ENCODE results near the gene ZNF710.
"Not testable (repeated sequence)": the region's sequence is repeated elsewhere in the genome, so short reads cannot be mapped to it uniquely, and the experiment has no call there.

The ZNF710 gene, protein sequence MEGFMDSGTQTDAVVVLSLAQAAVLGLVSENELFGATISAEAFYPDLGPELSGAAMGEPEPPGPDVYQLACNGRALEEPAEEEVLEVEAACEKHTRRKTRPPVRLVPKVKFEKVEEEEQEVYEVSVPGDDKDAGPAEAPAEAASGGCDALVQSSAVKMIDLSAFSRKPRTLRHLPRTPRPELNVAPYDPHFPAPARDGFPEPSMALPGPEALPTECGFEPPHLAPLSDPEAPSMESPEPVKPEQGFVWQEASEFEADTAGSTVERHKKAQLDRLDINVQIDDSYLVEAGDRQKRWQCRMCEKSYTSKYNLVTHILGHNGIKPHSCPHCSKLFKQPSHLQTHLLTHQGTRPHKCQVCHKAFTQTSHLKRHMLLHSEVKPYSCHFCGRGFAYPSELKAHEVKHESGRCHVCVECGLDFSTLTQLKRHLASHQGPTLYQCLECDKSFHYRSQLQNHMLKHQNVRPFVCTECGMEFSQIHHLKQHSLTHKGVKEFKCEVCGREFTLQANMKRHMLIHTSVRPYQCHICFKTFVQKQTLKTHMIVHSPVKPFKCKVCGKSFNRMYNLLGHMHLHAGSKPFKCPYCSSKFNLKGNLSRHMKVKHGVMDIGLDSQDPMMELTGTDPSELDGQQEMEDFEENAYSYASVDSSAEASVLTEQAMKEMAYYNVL

DNA sequence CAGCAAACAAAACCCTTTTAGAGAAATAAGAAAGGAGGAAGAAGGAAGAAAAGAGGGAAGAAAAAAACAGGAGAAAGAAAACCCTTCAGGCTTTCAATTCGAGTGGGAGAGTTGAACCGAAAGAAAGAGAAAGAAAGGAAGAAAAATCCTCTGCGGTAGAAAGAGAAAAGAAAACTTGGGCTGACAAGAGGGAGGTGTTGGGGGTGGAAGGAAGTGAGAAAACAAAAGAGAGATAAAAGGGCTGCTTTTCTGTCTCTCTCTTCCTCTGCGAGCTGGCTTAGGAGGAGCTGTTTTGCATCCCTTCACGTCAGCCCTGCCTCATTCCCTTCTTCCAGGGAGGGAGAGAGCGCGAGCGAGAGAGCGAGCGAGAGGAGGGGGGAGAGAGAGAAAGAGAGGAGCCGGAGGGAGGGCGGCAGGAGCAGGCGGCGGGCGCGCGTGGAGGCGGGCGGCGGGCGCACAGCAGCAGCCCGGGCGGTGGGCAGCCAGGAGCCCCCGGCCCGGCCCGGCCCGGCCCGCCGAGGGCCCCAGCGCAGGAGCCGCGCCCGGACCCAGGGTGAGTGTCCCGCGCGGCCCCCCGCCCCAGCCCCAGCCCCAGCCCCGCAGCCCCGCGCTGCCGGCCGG, at the start of gene ZNF710:
TSS of gene ZNF710 (plus strand) at position 263 of the 621 bp plus-strand sequence. CDS start 65,814 bp downstream, outside the sequence.
- no peak for DNase-seq (ENCODE audit: low read depth)

DNA sequence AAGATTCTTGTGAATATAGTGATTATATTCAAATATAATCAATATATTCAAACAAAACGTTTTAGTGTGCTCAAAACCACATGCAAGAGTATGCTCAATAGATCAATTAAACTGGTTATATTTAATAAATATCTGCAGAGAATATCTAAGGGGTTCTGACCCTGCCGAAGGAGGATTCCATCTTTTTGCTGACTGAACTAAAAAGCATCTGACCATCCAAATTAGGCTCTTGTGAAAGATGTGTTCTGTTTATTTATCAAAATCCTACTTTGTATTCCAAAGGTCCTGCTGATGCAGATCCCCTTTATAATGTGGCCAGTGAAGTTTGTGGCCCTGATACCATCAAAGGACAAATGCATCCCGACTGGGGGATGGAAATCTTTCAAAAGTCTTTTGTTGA, 46.6 kb upstream of the ZNF710 start:
- DNase-seq (ENCODE audit: low read depth): no peak

DNA sequence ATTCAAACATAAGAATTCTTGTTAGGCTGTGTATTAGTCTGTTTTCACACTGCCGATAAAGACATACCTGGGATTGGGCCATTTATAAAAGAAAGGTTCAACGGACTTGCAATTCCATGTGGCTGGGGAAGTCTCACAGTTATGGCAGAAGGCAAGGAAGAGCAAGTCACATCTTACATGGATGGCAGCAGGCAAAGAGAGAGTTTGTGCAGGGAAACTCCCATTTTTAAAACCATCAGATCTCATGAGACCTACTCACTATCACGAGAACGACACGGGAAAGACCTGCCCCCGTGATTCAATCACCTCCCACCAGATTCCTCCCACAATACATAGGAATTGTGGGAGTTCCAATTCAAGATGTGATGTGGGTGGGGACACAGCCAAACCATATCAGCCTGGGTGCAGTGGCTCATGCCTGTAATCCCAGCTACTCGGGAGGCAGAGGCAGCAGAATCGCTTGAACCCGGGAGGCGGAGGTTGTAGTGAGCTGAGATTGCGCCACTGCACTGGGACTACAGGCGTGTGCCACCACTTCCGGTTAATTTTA, 45.6 kb upstream of the ZNF710 start:
- DNase-seq (ENCODE audit: low read depth): not testable (repeated sequence)

DNA sequence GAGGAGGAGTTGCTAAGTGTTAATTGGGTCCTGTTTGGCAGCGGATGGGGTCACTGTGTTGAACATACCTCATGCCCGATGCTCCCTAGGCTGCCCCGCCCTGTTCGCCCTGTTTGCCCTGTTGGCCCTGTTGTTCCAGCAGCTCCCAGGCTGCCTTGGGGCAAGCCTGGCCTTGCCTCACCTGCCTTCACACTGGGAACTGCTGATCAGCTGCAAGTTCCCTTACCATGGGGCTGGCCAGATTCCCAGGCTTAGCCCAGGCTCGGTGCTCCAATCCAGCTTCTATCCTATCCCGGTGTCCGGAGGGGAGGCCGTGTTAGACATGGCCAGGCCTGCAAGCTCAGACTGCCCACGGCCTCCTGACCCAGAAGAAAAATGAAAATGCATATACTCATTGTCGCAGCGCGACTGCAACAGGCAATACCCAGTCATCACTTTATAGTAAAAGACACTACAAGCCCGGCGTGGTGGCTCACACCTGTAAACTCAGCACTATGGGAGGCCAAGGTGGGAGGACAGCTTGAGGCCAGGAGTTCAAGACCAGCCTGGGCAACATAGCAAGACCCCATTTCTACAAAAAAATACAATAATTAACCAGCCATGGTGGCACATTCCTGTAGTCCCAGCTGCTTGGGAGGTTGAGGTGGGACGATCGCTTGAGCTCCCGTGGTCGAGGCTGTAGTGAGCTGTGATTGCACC, 42.9 kb upstream of the ZNF710 start:
- no peak for DNase-seq (ENCODE audit: low read depth)

DNA sequence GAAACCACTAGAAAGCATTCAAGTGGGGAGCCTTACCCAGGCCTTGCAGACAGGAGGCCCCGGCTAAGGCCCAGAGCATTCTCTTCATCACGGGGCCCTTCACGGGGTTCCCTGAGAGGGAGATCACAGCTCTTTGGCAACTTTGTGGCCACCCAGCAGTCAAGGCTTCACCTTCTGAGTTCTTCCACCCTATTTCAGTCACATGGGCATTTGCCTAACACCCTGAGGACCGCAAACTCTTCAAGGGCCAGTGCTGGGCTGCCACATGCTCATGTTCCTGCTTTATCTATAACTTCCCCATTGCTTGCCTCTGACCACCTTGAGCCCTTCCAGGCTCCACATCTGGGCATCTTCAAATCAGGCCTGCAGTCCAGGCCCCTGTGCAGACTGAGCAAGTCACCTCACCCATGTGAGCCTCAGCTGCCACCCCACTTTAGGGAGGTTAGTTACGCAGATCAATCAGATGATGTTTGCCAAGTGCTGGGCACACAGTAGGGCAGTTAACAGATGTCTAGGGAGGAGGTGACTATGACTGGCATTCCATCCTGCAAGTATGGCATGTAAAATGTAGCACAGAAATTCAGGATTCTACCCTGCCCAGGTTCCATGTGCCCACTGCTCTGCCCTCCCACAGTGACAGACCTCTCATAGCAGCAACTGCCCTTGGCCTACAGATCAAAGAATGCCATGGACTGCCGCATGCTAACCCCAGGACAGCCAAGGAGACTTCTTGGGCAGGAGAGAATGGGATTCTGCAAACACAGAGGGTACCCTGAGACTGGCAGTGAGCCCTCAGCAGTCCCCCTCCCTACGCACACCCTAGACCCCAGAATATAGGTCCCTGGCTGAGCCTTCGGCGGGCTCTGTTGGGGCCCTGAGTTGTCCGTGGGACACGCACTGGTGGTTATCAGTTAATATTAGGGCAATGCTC, 37.6 kb upstream of the ZNF710 start:
- DNase-seq (ENCODE audit: low read depth): no peak

DNA sequence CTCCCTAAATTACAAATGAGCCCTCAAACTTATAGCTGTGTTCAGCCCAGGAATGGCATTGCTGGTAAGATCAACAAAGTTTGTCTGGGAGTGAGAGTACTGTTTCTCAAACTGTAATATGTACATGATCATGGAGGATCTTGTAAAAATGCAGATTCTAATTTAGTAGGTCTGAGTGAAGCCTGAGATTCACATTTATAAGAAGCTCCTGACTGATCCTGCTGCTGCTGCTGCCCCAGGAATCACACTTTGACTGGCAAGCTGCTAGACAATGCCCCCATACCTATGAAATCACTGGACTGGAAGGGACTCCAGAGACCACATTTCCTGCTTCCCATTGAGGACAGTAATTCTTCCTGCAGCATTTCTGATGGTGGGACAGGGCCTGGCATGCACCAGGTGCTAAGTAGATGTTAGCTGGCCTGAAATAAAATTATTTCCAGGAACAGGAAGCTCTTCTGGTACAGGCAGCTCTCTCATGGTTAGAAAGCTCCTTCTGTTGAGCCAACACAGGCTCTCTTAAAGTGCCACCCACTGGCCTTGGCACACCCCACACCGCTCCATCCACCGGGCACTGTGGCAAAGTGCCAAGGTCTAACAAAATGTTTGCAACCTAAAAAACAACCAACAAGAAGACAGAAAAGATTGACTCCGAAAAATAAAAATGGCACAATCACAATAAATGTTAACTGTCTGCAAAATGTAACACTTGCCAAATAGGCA, 36.7 kb upstream of the ZNF710 start:
- no peak for DNase-seq (ENCODE audit: low read depth)

DNA sequence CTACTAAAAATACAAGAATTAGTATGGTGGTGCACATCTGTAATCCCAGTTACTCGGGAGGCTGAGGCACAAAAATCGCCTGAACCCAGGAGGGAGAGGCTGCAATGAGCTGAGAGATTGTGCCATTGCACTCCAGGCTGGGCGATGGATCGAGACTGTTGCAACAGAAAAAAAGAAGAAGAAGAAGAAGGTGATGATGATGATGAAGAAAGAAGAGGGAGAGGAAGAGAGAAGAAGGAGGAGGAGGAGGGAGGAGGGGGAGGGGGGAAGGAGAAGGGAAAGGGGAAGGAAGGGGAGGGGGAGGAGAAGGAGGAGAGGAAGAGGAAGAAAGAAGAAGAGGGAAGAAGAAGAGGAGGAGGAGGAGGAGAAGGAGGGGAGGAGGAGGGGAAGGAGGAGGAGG, 33.2 kb upstream of the ZNF710 start:
- no peak for DNase-seq (ENCODE audit: low read depth)

DNA sequence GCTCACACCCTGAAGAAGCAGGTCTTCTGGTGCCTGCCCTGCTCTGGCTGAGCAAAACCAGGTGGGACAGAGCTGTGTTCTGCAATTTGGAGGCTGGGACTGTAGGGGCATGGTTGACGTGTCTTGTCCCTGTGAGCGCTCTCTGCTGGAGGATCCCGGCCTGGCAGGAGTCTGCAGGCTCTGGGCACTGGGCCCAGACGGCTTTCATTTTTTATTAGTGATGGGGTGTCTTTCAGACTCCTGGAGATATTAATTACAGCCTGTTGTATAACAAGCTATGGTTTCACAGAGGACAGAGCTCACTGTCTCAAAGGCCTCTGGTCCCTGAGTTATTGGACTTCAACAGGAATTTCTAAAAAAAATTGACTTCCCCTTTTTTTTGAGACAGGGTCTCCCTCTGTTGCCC, 29.5 kb upstream of the ZNF710 start:
- DNase-seq (ENCODE audit: low read depth): peak; percentile 15

DNA sequence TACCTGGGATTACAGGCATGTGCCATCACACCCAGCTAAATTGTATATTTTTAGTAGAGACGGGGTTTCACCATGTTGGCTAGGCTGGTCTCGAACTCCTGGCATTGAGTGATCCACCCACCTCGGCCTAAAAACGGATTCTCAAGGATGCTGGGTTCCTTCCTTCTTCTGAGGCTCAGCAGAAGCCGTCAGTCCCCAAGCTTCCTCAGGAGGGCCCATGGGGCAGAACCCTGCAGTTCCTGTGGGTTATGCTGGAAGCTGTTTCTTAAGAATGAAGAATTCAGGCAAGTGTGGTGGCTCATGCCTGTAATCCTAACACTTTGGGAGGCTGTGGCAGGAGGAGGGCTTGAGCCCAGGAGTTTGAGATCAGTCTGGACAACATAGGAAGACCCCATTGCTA, 29.0 kb upstream of the ZNF710 start:
- DNase-seq (ENCODE audit: low read depth): no peak

DNA sequence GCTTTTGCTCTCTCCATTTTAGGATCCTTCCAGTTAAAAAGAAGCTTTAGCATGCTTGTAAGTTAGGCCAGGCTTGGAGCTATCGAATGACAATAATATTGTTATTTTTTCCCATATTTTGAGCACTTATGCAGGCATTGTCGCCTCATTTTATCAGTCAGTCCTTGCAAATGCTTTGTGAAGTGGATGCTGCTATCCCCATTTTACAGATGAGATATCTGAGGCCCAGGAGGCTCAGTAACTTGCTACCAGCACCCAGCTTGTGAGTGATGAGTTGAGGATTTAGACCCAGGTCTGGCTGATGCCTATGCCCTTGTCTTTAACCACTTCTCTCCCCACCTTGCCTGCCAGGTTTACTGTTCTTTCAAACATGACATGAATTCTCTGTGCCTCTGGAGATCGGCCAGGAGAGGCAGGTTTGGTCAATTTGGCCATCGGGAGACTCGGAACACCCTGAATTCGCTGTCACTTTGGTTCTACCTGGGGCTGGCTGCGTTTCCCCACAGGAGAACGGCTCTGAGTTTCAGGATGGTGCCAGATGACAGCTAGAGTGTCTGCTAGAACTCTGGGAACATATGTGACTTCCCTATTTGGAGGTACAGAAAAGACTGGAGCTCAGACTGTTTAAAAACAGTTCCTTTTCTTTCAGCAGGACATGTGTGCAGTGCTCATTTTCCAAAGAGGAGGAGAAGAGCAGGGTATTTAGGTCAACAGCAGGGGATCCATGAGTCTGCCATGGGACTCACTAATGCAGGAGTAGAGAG, 25.5 kb upstream of the ZNF710 start:
- no peak for DNase-seq (ENCODE audit: low read depth)

DNA sequence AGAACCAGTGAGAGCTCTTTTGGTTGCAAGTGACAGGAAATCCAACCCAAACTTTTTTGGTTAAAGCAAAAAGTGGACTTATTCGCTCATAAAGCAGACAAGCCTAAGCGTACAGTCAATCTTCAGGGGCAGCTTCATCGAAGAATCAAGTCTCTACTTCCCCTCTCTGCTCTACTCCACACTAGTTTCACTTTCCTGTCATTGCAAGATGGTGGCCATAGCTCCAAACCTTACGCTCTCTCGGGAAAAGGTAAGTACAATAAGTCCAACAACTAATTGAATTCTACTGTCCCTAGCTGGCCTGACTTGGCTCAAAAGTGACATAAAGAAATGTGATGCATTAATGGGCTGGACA, 24.9 kb upstream of the ZNF710 start:
- DNase-seq (ENCODE audit: low read depth): no peak

DNA sequence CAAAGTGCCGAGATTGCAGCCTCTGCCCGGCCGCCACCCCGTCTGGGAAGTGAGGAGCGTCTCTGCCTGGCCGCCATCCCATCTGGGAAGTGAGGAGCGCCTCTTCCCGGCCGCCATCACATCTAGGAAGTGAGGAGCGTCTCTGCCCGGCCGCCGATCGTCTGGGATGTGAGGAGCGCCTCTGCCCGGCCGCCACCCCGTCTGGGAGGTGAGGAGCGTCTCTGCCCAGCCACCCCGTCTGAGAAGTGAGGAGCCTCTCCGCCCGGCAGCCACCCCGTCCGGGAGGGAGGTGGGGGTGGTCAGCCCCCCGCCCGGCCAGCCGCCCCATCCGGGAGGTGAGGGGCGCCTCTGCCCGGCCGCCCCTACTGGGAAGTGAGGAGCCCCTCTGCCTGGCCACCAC, 23.3 kb upstream of the ZNF710 start:
- DNase-seq (ENCODE audit: low read depth): not testable (repeated sequence)

DNA sequence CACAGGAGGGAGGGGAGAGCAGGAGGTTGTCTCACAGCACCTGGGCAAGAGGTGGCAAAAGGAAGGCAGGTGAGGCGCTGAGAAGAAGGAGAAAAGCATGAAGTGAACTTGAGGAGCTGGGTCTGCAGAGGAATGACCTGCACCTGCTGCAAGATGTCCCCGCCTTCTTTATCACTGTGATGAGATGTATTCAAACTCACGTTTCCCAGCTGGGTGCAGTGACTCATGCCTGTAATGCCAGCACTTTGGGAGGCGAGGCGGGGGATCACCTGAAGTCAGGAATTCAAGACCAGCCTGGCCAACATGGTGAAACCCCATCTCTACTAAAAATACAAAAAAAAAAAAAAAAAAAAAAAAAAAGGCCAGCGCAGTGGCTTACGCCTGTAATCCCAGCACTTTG, 22.2 kb upstream of the ZNF710 start:
- DNase-seq (ENCODE audit: low read depth): no peak

DNA sequence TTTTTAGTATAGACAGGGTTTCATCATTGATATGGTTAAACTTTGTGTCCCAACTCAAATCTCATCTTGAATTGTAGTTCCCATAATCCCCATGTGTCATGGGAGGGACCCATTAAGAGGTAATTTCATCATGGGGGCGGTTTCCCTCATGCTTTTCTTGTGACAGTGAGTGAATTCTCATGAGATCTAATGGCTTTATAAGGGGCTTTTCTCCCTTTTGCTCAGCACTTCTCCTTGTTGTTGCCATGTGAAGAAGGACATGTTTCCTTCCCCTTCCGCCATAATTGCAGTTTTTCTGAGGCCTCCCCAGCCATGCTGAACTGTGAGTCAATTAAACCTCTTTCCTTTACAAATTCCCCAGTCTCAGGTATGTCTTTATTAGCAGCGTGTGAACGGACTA, 20.2 kb upstream of the ZNF710 start:
- DNase-seq (ENCODE audit: low read depth): no peak

DNA sequence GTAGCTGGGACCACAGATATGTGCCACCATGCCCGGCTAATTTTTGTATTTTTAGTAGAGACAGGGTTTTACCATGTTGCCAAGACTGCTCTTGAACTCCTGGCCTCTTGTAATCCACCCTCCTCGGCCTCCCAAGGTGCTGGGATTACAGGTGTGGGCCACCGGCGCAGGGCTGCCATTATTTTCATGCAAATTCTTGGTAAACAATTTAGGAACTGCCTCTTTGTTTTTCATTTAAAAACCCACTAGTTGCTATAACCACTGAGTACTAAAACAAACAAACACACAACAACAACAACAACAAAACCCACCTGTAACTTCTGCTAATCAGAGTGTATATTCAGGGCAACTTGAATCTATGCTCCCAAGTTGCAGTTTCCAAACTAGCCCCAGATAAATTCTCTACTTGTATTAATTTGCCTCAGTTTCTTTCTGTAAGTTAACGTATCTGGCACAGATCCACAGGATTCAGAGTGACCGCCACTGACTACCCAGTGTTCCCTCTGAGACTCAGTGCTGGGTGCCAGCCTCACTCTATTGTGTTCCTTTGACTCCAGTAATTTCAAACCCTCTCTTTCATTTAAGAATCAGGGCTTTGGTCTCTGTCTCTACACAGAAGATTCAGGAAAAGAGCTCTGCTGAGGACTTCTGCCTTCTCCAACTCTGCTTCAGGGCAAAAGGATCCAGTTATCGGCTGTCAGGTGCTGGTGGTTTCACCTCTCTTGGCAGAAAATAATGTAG, 18.6 kb upstream of the ZNF710 start:
- no peak for DNase-seq (ENCODE audit: low read depth)

DNA sequence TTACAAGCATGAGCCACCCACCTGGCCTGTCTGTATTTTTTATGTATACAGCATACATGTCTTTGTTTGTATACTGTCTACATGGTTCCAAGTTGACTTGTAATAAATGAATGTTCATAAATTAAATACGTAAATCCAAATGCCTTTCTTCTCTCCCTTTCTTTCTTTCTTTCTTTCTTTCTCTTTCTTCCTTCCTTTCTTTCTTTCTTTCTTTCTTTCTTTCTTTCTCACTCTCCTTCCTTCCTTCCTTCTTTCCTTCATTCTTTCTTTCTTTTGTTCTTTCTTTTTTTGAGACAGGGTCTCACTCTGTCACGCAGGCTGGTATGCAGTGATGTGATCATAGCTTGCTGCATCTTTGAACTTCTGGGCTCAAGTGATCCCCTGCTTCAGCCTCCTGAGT, 17.1 kb upstream of the ZNF710 start:
- DNase-seq (ENCODE audit: low read depth): no peak

DNA sequence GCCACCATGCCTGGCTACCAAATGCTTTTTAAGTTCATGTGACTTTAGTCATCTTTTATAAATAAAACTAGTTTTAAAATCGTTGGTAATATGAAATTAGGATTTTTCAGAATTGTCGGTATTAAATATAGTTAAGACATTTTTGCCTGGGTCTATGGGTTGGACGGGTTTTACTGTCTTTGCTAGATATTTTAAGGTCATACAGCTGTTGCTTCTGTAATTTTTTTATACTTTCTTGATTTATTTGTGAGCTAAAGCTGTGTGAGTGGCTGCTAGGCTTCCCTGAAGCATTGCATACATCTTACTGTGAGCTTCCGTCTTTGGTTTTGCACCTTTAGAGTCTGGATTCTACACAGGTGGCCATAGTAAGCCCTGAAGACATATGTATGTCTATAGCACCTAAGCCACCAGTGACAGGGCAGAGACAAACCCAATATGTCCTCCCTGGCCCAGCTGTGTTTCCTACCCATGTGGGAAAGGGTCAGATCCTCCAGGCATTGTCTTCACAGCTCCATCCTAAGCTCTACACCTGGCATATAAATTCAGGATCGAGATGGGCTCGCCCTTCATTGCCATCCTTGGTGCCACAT, 16.6 kb upstream of the ZNF710 start:
- DNase-seq (ENCODE audit: low read depth): no peak

DNA sequence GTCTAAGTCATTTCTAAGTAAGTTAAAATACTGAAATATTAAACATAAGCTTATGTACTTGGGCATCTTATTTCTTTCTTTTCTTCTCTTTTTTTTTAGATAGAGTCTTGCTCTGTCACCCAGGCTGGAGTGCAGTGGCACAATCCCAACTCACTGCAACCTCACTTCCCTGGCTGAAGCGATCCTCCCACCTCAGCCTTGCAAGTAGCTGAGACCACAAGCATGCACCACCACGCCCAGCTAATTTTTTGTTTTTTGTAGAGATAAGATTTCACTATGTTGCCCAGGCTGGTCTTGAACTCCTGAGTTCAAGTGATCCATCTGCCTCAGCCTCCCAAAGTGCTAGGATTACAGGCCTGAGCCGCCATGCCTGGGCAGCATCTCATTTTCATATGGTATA, 16.0 kb upstream of the ZNF710 start:
- DNase-seq (ENCODE audit: low read depth): no peak

DNA sequence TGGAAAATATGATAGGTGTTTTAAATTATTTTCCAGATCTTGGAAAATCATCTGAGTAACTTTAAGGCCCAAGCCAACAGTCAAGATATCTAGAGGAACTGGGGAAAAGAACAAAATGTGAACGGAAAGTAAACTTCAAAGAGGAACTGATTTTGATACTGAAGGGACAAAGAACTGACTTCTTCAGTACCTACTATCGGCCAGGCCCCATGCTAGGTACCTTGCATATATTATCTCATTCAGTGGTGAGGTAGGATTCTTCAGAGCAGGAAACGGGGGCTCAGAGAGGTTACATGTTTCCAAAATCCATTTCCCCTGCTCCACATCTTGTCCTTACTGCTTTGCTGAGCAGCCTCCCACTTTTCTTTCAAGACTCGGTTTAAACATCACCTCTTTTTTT, 9.8 kb upstream of the ZNF710 start:
- no peak for DNase-seq (ENCODE audit: low read depth)

Data from stimulated activated CD8-positive, alpha-beta memory T cell treated with anti-CD3 and anti-CD28 coated beads, Interleukin-4, amount 100 ng/mL, for 24 hours (primary cell).